ENCODE measurements around the gene SUPT7L.
A peak's percentile ranks its signal among the peaks of the same experiment; 100 is the strongest.
"Not testable (repeated sequence)": the region's sequence is repeated elsewhere in the genome, so short reads cannot be mapped to it uniquely, and the experiment has no call there.

SUPT7L gene

DNA sequence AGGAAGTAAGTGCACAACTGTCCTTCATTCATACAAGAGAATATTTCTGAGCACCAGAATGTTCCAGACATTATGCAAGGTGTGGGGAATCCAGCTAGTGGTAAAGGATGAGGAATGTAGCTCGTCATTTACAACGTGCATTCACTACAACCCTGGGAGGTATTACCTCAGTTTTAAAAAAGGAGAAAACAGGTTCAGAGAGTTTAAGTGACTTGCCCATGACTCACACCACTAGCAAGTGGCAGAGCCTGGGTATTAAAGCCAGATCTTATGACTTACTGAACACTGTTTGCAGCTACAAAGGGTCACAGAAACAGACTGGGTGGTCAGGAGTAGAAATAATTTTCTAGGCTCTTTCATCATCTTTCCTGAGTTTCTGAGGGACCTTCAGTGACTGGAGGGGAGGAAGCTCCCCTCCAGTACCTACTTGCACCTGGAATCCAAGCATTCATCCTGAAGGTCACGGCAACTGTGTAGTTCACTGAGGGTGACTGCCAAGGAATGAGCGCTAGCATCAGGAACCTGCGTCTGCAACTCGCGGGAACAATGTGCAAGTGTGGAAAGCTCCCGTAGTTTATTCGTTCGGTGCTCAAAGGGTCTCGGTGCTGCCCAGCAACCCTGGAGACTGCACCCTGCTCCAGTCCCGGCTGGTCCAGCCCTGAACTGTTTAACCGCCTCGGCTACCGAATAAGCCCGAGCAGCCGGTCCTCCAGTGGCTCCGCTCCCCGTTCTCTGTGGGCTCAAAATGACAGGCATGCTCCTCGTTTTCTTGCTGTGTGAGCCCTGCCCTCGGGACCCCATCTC is 35.2 kb downstream of the SUPT7L start:
- peak overlapping the region; percentile 84 for H3K4me3 ChIP-seq (ENCODE audit: control insufficient read depth, low read depth, low read length)
- TF ChIP-seq, protein P1, sequence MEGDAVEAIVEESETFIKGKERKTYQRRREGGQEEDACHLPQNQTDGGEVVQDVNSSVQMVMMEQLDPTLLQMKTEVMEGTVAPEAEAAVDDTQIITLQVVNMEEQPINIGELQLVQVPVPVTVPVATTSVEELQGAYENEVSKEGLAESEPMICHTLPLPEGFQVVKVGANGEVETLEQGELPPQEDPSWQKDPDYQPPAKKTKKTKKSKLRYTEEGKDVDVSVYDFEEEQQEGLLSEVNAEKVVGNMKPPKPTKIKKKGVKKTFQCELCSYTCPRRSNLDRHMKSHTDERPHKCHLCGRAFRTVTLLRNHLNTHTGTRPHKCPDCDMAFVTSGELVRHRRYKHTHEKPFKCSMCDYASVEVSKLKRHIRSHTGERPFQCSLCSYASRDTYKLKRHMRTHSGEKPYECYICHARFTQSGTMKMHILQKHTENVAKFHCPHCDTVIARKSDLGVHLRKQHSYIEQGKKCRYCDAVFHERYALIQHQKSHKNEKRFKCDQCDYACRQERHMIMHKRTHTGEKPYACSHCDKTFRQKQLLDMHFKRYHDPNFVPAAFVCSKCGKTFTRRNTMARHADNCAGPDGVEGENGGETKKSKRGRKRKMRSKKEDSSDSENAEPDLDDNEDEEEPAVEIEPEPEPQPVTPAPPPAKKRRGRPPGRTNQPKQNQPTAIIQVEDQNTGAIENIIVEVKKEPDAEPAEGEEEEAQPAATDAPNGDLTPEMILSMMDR (conservative IDR thresholded peaks at IDR 0.05; ENCODE audit: control insufficient read depth, insufficient read depth, low read depth, low read length): no peak
- DNase-seq (ENCODE audit: low read depth): peak; percentile 95

DNA sequence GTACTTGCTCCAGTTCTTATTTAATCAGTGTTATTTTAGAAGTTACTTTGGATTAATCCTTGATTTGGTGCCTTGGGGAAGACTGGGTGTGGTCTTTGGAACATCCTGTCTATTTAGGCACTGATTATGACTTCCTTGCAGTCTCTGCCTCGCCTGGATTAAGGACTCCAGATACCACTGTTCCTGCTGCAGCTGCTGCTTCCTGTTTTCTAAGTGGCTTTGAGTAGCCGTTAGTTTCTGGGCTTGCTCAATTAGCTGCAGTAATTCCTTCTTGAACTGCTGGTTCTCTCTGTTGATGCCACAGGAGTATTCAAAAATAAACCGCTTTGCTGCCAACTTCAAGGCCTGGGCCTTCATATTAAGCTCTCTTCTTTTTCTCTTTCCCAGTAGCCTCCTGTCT is 36.5 kb downstream of the SUPT7L start:
- peak; percentile 32 for DNase-seq (ENCODE audit: low read depth)
- H3K4me3 ChIP-seq (ENCODE audit: control insufficient read depth, low read depth, low read length): not testable (repeated sequence)

DNA sequence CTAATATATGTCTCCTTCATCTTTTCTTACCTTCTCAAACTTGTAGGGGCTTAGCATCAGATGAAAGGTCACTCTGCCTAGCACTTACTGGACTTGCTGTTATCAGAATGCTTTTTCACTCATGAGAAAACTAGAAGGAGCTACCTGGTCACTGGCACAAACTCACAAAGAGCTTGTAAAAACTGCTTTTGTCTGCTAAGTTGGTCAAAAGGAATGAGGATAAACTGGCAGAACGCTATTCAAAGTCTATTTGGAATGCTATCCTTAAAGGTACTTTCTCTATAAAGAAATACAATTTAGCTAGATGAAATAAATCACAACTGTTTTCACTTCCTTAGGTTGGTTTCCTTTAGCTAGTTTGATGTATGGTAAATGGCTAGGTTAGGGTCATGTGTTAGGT is 37.1 kb downstream of the SUPT7L start:
- not testable (repeated sequence) for DNase-seq (ENCODE audit: low read depth); H3K4me3 ChIP-seq (ENCODE audit: control insufficient read depth, low read depth, low read length)

DNA sequence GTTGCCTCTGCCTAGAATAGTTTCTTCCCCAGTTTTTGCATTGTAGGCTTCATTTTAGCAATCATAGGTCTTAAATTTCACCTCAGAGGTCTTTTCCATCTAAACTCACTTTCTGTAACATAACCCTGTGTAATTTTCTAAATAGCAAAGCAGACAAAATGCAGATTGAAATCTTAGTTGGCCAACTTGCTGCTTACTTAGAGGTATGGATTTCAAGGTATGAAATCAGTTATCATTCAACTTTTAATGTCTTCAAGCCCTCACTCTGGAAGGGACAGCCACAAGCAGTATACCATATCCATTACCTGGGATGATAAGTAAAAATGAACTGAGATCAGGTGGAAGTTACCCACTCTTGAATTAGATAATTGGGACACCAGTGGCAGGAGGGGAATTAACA is 38.5 kb downstream of the SUPT7L start:
- no peak overlapping the region for H3K4me3 ChIP-seq (ENCODE audit: control insufficient read depth, low read depth, low read length)
- TF ChIP-seq, protein P1 (conservative IDR thresholded peaks at IDR 0.05; ENCODE audit: control insufficient read depth, insufficient read depth, low read depth, low read length): no peak
- no peak for DNase-seq (ENCODE audit: low read depth)

DNA sequence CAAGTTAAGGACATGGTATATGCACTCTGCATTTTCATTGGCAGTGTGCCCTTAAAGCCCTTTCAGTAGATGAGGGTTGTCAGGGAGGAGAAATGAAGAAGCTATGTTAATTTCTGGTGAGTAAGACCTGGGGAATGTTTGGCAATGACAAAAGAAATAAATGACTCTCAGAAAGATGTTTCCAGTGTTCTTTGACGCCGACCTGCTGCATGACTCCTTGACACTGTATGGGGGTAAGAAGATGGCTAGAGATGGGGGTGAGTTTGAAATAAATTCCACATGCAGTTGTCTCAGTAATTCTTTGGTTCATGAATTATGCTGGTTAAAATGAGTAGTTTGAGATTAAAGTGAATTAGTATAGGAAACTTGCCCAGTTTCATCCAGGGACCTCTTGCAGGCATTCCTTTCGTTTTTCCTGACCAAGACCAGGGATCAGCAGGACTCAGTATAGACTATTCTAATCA is 40.5 kb downstream of the SUPT7L start:
- DNase-seq (ENCODE audit: low read depth): peak; percentile 87
- no peak overlapping the region for H3K4me3 ChIP-seq (ENCODE audit: control insufficient read depth, low read depth, low read length)
- TF ChIP-seq, protein P1 (conservative IDR thresholded peaks at IDR 0.05; ENCODE audit: control insufficient read depth, insufficient read depth, low read depth, low read length): no peak

DNA sequence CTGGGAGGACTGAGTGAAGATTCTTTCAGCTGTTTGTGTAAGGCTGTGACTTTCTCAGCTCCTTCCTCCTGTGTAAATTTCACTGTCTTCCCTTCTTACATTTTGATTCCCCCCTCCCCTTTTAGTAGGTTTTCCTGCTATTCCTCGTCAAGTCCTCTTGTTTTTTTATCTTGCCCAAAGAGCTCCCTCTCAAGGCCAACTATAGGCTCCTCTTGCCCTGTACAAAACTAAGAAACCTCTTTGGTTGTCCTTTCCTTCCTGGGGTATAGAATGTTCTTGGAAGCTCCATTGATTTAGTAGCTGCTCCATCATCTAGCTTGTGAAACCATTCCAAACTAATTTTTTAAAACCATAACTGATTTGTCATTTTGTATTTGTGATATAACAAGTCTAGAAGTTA is 41.9 kb downstream of the SUPT7L start:
- TF ChIP-seq, protein P1 (conservative IDR thresholded peaks at IDR 0.05; ENCODE audit: control insufficient read depth, insufficient read depth, low read depth, low read length): peak; percentile 8
- DNase-seq (ENCODE audit: low read depth): no peak
- no peak overlapping the region for H3K4me3 ChIP-seq (ENCODE audit: control insufficient read depth, low read depth, low read length)

DNA sequence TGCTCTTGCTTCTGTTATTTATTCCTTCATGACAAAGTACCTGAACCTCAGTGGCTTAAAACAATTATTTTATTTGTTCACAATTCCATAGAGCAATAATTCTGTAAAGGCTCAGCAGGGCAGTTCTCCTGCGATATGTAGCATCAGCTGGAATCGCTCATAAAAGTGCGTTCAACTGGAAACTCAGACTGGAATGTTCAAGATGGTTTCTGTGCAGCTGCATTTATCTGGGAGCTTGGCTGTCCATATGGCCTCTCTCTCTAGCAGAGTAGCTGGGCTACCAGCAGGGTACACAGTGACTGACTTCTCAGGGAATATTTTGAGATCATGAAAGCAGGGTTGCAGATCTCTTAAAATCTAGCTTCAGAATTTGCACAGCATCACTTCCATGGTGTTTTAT is 48.1 kb downstream of the SUPT7L start:
- TF ChIP-seq, protein P1 (conservative IDR thresholded peaks at IDR 0.05; ENCODE audit: control insufficient read depth, insufficient read depth, low read depth, low read length): no peak
- H3K4me3 ChIP-seq (ENCODE audit: control insufficient read depth, low read depth, low read length): no peak overlapping the region
- no peak for DNase-seq (ENCODE audit: low read depth)

DNA sequence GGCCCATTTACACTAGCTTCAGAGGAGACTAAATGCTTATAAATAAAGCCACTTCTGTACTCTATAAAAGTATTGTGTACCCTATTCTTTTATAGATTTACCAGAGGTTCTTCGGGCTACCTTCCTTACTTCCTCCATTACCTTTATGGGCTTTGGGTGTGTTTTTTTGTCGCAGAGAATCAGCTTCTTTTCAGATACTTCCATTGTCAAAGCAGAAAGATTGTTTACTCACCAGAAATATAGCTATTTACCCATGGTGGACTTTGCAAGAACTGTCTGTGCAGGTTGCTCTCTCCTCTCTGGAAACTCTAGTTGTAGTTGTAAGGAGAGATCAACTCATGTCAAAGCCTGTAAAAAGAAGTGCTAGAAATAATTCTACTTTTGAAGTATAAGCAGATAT is 49.4 kb downstream of the SUPT7L start:
- DNase-seq (ENCODE audit: low read depth): no peak
- TF ChIP-seq, protein P1 (conservative IDR thresholded peaks at IDR 0.05; ENCODE audit: control insufficient read depth, insufficient read depth, low read depth, low read length): no peak
- H3K4me3 ChIP-seq (ENCODE audit: control insufficient read depth, low read depth, low read length): no peak overlapping the region

All from fibroblast of mammary gland (primary cell).